G401 (cell line): ENCODE results near the gene HDGFL2. TPM values are rescaled to one million over a fixed set of nuclear protein-coding genes. Genes with fewer than 3 reads are reported as not detected.
"Not testable (repeated sequence)": the region's sequence is repeated elsewhere in the genome, so short reads cannot be mapped to it uniquely, and the experiment has no call there.

Experiments
- DNase-seq: peaks from one replicate; pipeline ENCODE4 v3.0.0-alpha.2; 2015; ENCODE audit warnings: low spot score
- in situ Hi-C: cut with HindIII; loops from 2 replicates; pipeline ENCODE4 v1.10.0; 2016; ENCODE audit warnings: low sequenced_read_pairs, mixed read lengths
- total RNA-seq: library from RNA; depleted of rRNA; stranded (reverse); fragments of >200 nt; shearing (Covaris generic); gene quantifications from 2 replicates; pipeline ENCODE4 v1.2.3, GENCODE V29; 2014; rRNA removed

Gene HDGFL2
- total RNA-seq, 1 experiment from 2014 or later: 106 TPM

GRCh38 chr19:4541114-4541805 is 69.2 kb downstream of the HDGFL2 start:
- in situ Hi-C loops: no loop called here

DNA sequence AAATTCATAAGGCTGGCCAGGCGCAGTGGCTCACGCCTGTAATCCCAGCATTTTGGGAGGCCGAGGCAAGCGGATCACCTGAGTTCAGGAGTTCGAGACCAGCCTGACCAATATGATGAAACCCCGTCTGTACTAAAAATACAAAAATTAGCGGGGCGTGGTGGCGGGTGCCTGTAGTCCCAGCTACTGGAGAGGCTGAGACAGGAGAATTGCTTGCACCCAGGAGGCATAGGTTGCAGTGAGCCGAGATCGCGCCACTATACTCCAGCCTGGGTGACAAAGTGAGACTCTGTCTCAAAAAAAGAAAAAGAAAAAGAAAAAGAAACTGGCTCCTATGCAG is 69.7 kb downstream of the HDGFL2 start:
- in situ Hi-C loops, DNase-seq: not testable (repeated sequence)

More at GRCh38 chr19:4541114-4541805, 69.2 kb downstream of the HDGFL2 start:
- no peak for DNase-seq

- no peak for DNase-seq
- in situ Hi-C loops: no loop called here
Measured at GRCh38 chr19:4542896-4543841, 71.1 kb downstream of the HDGFL2 start.

- DNase-seq: no peak
- in situ Hi-C loops: no loop called here
Measured at GRCh38 chr19:4543842-4544647, 71.9 kb downstream of the HDGFL2 start.

DNA sequence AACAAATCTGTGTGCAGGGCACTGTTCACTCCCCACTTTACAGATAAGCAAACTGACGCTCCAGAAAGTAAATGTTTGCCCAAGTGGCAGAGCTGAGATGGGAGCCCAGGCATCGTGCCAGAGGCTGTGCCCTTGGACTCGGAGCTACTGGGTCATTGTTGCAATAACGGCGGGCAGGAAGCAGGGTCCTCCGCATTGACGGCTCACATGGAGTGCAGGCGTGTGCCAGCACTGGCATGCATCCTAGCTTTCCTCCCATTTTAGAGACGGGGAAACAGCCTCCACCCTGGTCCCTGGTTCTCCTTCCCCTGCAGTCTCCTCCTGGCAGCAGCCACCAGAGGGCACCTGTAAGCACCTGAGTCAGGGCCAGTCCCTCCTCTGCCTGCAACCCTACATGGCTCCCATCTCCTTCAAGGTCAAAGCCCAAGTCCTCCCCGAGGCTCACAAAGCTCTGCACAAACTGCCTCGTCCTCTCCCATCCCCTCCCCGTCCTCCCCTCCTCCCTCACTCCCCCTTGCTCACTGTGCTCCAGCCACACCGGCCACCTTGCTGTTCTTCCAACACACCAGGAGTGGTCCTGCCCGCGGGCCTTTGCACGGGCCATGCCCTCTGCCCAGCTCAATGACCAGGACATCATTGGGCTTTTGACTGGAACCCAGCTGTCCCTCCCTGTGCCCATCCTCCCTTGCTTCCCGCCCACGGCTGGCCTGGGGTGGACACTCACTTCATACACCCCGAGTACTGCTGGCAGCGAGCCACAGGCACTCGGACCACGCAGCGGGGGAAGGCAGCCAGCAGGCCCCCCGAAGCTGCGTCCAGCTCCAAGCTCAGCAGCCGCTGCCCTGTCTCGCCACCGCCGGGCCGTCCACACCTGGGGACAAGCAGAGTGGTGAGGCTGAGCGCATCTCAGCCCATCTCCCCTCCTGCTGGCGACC is 75.5 kb downstream of the HDGFL2 start:
- no peak for DNase-seq

GRCh38 chr19:4548238-4548584 is 76.1 kb downstream of the HDGFL2 start:
- in situ Hi-C loops: no loop called here
- DNase-seq: no peak

More for the DNA sequence above, 75.5 kb downstream of the HDGFL2 start:
- in situ Hi-C loops: no loop called here

GRCh38 chr19:4550018-4550417 is 77.9 kb downstream of the HDGFL2 start:
- no peak for DNase-seq
- in situ Hi-C loops: no loop called here

- in situ Hi-C loops: no loop called here
- no peak for DNase-seq
Measured at GRCh38 chr19:4550479-4551050, 78.5 kb downstream of the HDGFL2 start.

Other genes with a start within 250 kb of the HDGFL2 start
- gene EBI3, start 242.8 kb upstream of the HDGFL2 start, total RNA-seq: 1.8 and 5.4 TPM in 2 replicates
- 36.1 and 40.4 TPM in 2 replicates for gene YJU2, start 225.2 kb upstream of the HDGFL2 start, total RNA-seq
- gene SHD, start 193.0 kb upstream of the HDGFL2 start, total RNA-seq: 0.37 TPM in 1 of 2 replicates, not detected in the other
- gene TMIGD2, start 169.9 kb upstream of the HDGFL2 start, total RNA-seq: not detected in 2 replicates
- 22.9 and 32.9 TPM in 2 replicates for gene FSD1, start 167.7 kb upstream of the HDGFL2 start, total RNA-seq
- 26.0 and 29.8 TPM in 2 replicates for gene STAP2, start 133.5 kb upstream of the HDGFL2 start, total RNA-seq
- gene MPND, start 128.7 kb upstream of the HDGFL2 start, total RNA-seq: 29.5 and 51.3 TPM in 2 replicates
- gene SH3GL1, start 71.8 kb upstream of the HDGFL2 start, total RNA-seq: 95.8 and 109 TPM in 2 replicates
- 39.4 and 46.0 TPM in 2 replicates for gene CHAF1A, start 69.7 kb upstream of the HDGFL2 start, total RNA-seq
- 59.6 and 72.8 TPM in 2 replicates for gene UBXN6, start 14.5 kb upstream of the HDGFL2 start, total RNA-seq
- 0.18 and 0.34 TPM in 2 replicates for gene PLIN4, start 46.2 kb downstream of the HDGFL2 start, total RNA-seq
- gene PLIN5, start 62.9 kb downstream of the HDGFL2 start, total RNA-seq: 3.5 TPM in 1 of 2 replicates, not detected in the other
- 0.25 and 0.41 TPM in 2 replicates for gene LRG1, start 67.7 kb downstream of the HDGFL2 start, total RNA-seq
- 147 and 162 TPM in 2 replicates for gene SEMA6B, start 87.4 kb downstream of the HDGFL2 start, total RNA-seq
- gene TNFAIP8L1, start 167.2 kb downstream of the HDGFL2 start, total RNA-seq: 5.7 and 6.6 TPM in 2 replicates
- 182 and 187 TPM in 2 replicates for gene MYDGF, start 198.0 kb downstream of the HDGFL2 start, total RNA-seq